ENCODE results near the gene SEMA3E. TPM values are rescaled to one million over a fixed set of nuclear protein-coding genes. Genes with fewer than 3 reads are reported as not detected.

The SEMA3E gene
- total RNA-seq, 2 experiments from 2014 or later = not detected

DNA sequence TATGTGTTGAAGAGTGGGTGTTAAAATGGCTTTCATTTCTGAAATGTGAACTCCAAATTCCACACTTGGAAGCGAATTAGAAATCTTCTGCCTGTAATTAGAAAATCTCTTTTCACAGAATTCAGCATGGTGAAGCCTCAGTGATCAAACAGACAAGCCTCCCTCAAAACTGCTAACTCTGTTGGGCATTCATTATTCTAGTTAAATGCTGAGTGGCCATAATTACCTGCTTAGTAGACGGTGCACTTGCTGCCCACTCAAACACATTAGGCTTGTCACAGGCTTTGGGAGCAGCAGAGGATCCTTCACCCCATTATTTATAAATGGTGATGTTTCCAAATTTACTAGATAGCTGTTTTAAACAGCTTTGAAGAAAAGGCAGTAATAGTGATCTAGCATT lies 309.0 kb downstream of the SEMA3E start:
- H3K27me3 Mint-ChIP-seq = no peaks in the 10 kb centered on the region
- POLR2A ChIA-PET = no interaction called here
- no peak overlapping the region for H3K4me3 Mint-ChIP-seq
- peaks cover 6% of the 10 kb centered on the region for H3K9me3 Mint-ChIP-seq
- DNase-seq (no peak), ATAC-seq (ENCODE audit: low read depth) (no peak)
- H3K36me3 Mint-ChIP-seq = no peaks in the 10 kb centered on the region
- H3K4me1 Mint-ChIP-seq = no peaks in the 10 kb centered on the region
- H3K27ac Mint-ChIP-seq = no peak overlapping the region

DNA sequence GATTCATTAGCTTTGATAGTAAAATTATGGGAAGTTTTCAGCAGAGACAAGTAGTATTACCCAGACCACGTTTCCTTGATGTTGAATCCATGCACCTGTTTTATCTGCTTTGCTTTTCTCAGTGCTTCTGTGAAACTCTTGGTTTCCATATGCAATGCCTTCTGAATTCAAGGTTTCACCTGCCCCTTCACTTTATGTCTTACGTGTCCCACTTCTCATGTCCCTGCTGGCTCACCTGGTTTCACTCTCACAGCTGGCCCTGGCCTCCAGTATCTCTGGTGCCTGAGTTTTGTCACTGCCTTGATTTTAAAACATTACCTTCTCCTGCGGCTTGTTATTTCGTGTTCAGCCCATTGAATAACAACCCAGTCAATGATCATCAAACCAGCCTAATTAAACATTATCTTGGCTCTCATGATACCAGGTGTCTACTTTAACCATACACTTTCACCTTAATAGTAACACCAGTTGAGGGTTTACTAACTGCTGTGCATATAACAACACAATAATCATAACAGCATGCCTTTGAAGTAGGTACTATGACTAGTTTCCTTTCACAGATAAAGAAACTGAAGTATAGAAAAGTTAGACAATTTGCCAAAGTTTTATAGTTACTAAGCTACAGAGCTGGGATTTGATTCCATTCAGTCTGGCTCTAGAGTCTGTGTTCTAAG lies 310.5 kb downstream of the SEMA3E start:
- no peak overlapping the region for H3K27ac Mint-ChIP-seq
- H3K4me1 Mint-ChIP-seq = no peaks in the 10 kb centered on the region
- POLR2A ChIA-PET = no interaction called here
- H3K9me3 Mint-ChIP-seq = peaks cover 1% of the 10 kb centered on the region
- no peaks in the 10 kb centered on the region for H3K36me3 Mint-ChIP-seq
- H3K27me3 Mint-ChIP-seq = no peaks in the 10 kb centered on the region
- DNase-seq (no peak), ATAC-seq (ENCODE audit: low read depth) (no peak)
- H3K4me3 Mint-ChIP-seq = no peak overlapping the region

DNA sequence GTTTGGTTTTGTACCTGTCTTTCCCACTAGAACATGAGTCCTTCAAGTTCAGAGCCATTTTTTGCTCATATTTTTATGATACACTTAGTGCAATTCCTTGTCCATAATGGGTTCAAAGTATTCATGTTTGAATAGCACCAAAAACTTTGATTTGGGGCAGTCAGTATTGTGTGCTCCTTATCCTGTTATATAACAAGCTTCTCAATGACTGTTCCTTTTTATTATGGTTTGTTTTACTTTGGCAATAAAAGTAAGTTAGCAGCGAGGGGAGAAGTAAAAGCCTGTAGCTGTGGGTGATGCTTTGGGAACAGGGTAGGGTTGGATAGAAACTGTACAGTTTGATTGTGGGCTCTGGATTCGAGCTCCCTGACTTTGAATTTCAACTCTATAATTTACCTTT lies 311.9 kb downstream of the SEMA3E start:
- POLR2A ChIA-PET = no interaction called here
- ATAC-seq (ENCODE audit: low read depth) = no peak
- H3K27ac Mint-ChIP-seq = no peak overlapping the region
- no peak for DNase-seq
- no peak overlapping the region for H3K4me3 Mint-ChIP-seq
- no peaks in the 10 kb centered on the region for H3K36me3 Mint-ChIP-seq
- H3K4me1 Mint-ChIP-seq = no peaks in the 10 kb centered on the region
- H3K9me3 Mint-ChIP-seq = no peaks in the 10 kb centered on the region
- no peaks in the 10 kb centered on the region for H3K27me3 Mint-ChIP-seq

DNA sequence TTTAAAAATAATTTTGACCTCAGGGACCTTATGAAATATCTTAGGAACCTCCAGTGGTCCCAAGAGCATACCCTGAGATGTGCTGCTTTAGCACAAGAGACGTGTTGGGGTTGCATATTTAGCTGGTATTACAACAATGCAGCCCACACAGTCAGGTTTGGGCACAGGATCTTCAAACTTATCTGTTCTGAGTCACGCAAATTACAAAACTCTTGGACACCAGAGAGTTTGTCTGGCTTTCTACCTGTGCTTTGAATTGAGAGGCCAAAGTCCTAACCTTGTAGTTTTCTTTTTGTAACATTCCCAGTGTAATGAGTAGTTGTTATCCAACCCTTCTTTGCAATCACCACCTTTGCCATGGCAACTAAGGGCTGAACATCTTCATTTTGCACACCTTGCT lies 322.7 kb downstream of the SEMA3E start:
- Mint-ChIP-seq H3K36me3 (no peaks in the 10 kb centered on the region), H3K27me3 (no peaks in the 10 kb centered on the region), H3K4me1 (no peaks in the 10 kb centered on the region), H3K27ac (no peak overlapping the region), H3K4me3 (no peak overlapping the region), H3K9me3 (peaks cover 1% of the 10 kb centered on the region)
- no peak for DNase-seq
- POLR2A ChIA-PET = no interaction called here
- no peak for ATAC-seq (ENCODE audit: low read depth)

DNA sequence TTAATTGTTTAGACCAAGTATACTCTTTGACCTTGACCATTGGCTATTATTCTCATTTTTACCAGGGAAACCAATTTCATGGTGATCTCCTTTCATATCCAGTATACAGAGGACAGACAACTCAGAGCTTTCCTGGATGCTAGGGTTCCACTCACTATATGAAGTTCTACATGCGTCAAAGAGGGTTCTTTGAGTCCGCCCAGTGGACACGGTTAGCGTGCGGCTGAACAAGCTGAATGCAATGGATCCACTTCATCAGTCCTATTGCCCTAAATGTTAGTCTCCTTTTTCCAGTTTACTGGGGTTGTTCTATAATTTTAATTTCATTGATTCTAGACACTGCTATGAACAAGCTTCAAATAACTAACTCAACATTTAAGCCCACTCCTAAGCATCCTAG lies 323.9 kb downstream of the SEMA3E start:
- H3K4me3 Mint-ChIP-seq = no peak overlapping the region
- H3K4me1 Mint-ChIP-seq = no peaks in the 10 kb centered on the region
- DNase-seq = no peak
- POLR2A ChIA-PET = no interaction called here
- H3K36me3 Mint-ChIP-seq = no peaks in the 10 kb centered on the region
- H3K9me3 Mint-ChIP-seq = peaks cover 1% of the 10 kb centered on the region
- H3K27ac Mint-ChIP-seq = no peak overlapping the region
- no peaks in the 10 kb centered on the region for H3K27me3 Mint-ChIP-seq
- no peak for ATAC-seq (ENCODE audit: low read depth)

DNA sequence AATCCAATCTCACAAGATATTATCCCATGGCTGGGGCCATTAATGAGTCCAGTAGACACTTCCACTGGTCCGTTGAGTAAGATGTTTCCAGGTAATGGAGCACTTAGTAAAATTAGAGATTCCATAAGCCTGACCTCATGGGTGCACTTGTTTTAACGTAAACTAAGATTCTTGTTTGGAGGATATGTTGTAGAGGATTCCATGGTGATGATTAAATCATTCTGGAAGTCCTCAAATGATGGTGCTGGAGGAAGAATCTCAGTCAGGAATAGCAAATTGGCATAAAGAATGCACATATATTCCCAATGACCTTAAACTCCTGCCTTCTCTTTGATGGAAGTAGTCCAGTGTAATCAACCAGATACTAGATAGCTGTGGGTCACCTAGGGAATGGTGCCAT lies 324.3 kb downstream of the SEMA3E start:
- DNase-seq (no peak), ATAC-seq (ENCODE audit: low read depth) (no peak)
- H3K9me3 Mint-ChIP-seq = peaks cover 1% of the 10 kb centered on the region
- no peaks in the 10 kb centered on the region for H3K4me1 Mint-ChIP-seq
- H3K4me3 Mint-ChIP-seq = no peak overlapping the region
- H3K36me3 Mint-ChIP-seq = no peaks in the 10 kb centered on the region
- no peak overlapping the region for H3K27ac Mint-ChIP-seq
- POLR2A ChIA-PET = no interaction called here
- H3K27me3 Mint-ChIP-seq = no peaks in the 10 kb centered on the region

DNA sequence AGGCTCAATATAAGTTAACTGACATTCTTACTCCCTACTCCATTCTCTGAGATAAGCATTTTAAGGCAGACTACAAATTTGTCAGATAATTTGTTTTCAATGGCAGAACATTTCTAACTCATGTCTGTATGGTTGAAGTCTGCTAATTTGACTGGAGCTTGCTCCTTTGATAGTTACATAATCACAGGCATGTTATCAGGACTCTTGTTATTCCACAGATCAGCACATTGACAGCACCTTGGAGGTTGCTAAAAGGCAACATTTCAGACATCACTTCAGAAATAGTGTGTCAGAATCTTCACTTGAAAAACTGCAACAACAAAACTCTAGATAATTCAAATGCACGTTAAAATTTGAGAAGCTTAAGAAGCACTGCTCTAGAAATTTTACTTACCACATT lies 327.9 kb downstream of the SEMA3E start:
- DNase-seq = no peak
- H3K27me3 Mint-ChIP-seq = no peaks in the 10 kb centered on the region
- ATAC-seq (ENCODE audit: low read depth) = no peak
- H3K27ac Mint-ChIP-seq = no peak overlapping the region
- H3K9me3 Mint-ChIP-seq = no peaks in the 10 kb centered on the region
- POLR2A ChIA-PET = no interaction called here
- H3K4me3 Mint-ChIP-seq = no peak overlapping the region
- H3K36me3 Mint-ChIP-seq = no peaks in the 10 kb centered on the region
- no peaks in the 10 kb centered on the region for H3K4me1 Mint-ChIP-seq

DNA sequence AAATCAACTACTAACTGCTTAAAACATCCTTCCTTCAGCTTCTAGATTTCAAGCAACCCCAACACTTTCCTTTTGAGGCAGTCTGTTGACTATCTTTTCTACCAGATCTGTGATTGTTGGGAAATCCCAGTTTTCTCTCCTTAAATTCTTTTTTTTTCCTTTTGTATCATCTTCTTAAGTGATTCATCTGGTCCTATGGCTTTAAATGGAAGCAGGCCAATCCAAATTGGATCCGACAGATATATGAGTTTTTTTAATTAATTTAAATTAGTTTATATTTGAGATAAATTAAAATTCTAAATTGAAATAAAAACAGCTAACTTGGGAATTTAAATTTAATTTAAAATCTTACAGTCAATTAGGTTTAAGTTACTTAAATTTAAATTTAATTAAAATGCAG lies 335.0 kb downstream of the SEMA3E start:
- H3K4me3 Mint-ChIP-seq = no peak overlapping the region
- H3K9me3 Mint-ChIP-seq = no peaks in the 10 kb centered on the region
- H3K27me3 Mint-ChIP-seq = no peaks in the 10 kb centered on the region
- H3K27ac Mint-ChIP-seq = no peak overlapping the region
- ATAC-seq (ENCODE audit: low read depth) = no peak
- DNase-seq = no peak
- H3K36me3 Mint-ChIP-seq = no peaks in the 10 kb centered on the region
- POLR2A ChIA-PET = no interaction called here
- no peaks in the 10 kb centered on the region for H3K4me1 Mint-ChIP-seq

All from activated naive CD8-positive, alpha-beta T cell treated with anti-CD3 and anti-CD28 coated beads, Interleukin-2, amount 10 ng/mL, durations not matched to agents 7 days and 5 days (primary cell).